Fibroblast of pulmonary artery (primary cell): Measurements from ENCODE around the gene TTC32.
A peak's percentile ranks its signal among the peaks of the same experiment; 100 is the strongest.
"Not testable (repeated sequence)": the region's sequence is repeated elsewhere in the genome, so short reads cannot be mapped to it uniquely, and the experiment has no call there.

Experiments
- DNase-seq: peaks from one replicate; pipeline ENCODE4 v3.0.0-alpha.2; 2010; ENCODE audit warnings: low read depth
- H3K4me3 ChIP-seq: replicated peaks from 2 replicates; pipeline ENCODE4 v1.5.1; 2011; ENCODE audit warnings: low read depth, mild to moderate bottlenecking, control low read depth, low read length, moderate library complexity
- CTCF ChIP-seq: IDR thresholded peaks from 2 replicates; pipeline ENCODE4 v1.5.1; 2011; ENCODE audit warnings: mild to moderate bottlenecking, control low read depth, low read length, inconsistent platforms; ENCODE audit errors: missing control alignments

TTC32 gene

GRCh38 chr2:19937004-19937403 lies 35.2 kb upstream of the TTC32 start:
- H3K4me3 ChIP-seq = no peak overlapping the region
- DNase-seq = no peak
- TF ChIP-seq CTCF = no peak

GRCh38 chr2:19936203-19936602 lies 34.4 kb upstream of the TTC32 start:
- DNase-seq = no peak
- no peak overlapping the region for H3K4me3 ChIP-seq
- no peak for TF ChIP-seq CTCF

- peak; percentile 88 for DNase-seq
- no peak overlapping the region for H3K4me3 ChIP-seq
- TF ChIP-seq CTCF = no peak
These were observed 31.7 kb upstream of the TTC32 start for GRCh38 chr2:19933351-19933981.

GRCh38 chr2:19932928-19933327 lies 31.1 kb upstream of the TTC32 start:
- no peak overlapping the region for H3K4me3 ChIP-seq
- DNase-seq = no peak
- TF ChIP-seq CTCF = no peak

- no peak for TF ChIP-seq CTCF
- H3K4me3 ChIP-seq = no peak overlapping the region
- DNase-seq = no peak
These were observed 27.4 kb upstream of the TTC32 start for GRCh38 chr2:19929226-19929625.

- H3K4me3 ChIP-seq, DNase-seq: not testable (repeated sequence)
These were observed 26.0 kb upstream of the TTC32 start for GRCh38 chr2:19927816-19928215.

- not testable (repeated sequence) for DNase-seq, H3K4me3 ChIP-seq
These were observed 22.7 kb upstream of the TTC32 start for GRCh38 chr2:19924526-19924925.

GRCh38 chr2:19922188-19922587 lies 20.4 kb upstream of the TTC32 start:
- DNase-seq, H3K4me3 ChIP-seq: not testable (repeated sequence)

GRCh38 chr2:19916385-19916950 lies 14.7 kb upstream of the TTC32 start:
- DNase-seq = no peak
- TF ChIP-seq CTCF = no peak
- no peak overlapping the region for H3K4me3 ChIP-seq
